Thoracic aorta (tissue), 2 donors: ENCODE data around the gene SIGLEC9. TPM values are rescaled to one million over a fixed set of nuclear protein-coding genes. Genes with fewer than 3 reads are reported as not detected.
"Not testable (repeated sequence)": the region's sequence is repeated elsewhere in the genome, so short reads cannot be mapped to it uniquely, and the experiment has no call there.

Experiments used
- ATAC-seq: fragments of 150-250 bp; one replicate; pipeline ENCODE4 v1.8.0; 2017; ENCODE audit warnings: low read depth; ENCODE audit not compliant: insufficient number of reproducible peaks, low FRiP score
- DNase-seq: peaks from one replicate; pipeline ENCODE4 v3.0.0-alpha.2; 2020; ENCODE audit warnings: low spot score
- H3K27ac ChIP-seq, 2 donors: fragments of 200-600 bp; sonication (generic); 1 replicate in 1 of 2; 2 replicates in 1 of 2; pipeline ENCODE4 v1.5.1; 2016; ENCODE audit warnings: mild to moderate bottlenecking in 2 of 2, moderate library complexity in 2 of 2
- H3K27me3 ChIP-seq: fragments of 200-600 bp; sonication (generic); replicated peaks from 2 replicates; pipeline ENCODE4 v1.6.0; 2016; ENCODE audit warnings: mild to moderate bottlenecking; ENCODE audit not compliant: insufficient read depth
- H3K36me3 ChIP-seq: fragments of 200-600 bp; sonication (generic); one replicate; pipeline ENCODE4 v1.5.1; 2016
- H3K4me1 ChIP-seq, 2 donors: fragments of 200-600 bp; sonication (generic); 1 replicate in 1 of 2; 2 replicates in 1 of 2; pipeline versions ENCODE4 v1.5.1 to v1.6.0; 2016; ENCODE audit warnings: low read depth in 2 of 2, mild to moderate bottlenecking in 1 of 2; ENCODE audit not compliant: control insufficient read depth in 1 of 2
- H3K4me3 ChIP-seq: fragments of 200-600 bp; sonication (generic); 2 replicates; pipeline ENCODE4 v1.5.1; 2016; ENCODE audit warnings: mild to moderate bottlenecking
- H3K9me3 ChIP-seq: fragments of 200-600 bp; sonication (generic); 2 replicates; pipeline ENCODE4 v1.5.1; 2016
- CTCF ChIP-seq: fragments of 200-600 bp; sonication (generic); IDR thresholded peaks from one replicate; pipeline ENCODE4 v1.5.1; 2019; ENCODE audit warnings: antibody characterized with exemption
- total RNA-seq, 2 donors: library from RNA; depleted of rRNA; stranded (reverse); fragments of >200 nt; gene quantifications; one replicate each; pipeline versions ENCODE4 v1.1.0 to v1.2.3, GENCODE V29; 2016

Gene SIGLEC9
- total RNA-seq, 2 donors from 2014 or later = 13.1 to 15.2 TPM

DNA sequence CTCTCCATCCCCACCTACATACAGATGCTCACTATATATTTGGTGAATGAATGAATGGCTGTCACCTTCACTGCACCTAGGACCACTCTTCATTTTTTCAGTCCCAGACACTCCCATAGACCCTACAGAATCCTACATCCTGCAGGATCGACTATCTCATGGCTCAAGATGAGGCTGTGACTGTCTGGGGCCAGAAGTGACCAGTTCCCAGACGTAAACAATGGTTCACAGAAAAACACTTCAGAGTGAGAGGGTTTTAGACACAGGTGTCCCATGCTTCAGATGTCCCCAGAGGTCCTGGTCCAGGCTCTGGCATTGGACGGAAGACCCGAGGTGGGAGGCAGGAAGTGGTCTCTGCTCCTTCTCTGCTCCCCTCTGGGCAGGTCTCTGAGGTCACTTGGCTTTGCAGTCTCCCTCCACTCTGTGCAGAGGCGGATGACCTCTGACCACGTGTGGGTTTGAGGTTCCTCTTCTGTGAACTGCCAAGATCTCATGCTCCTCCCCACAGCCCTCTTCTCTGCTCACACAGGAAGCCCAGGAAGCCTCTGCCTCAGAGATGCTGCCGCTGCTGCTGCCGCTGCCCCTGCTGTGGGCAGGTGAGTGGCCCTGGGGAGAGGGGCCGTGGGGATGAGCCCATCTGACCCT, 42.3 kb downstream of the SIGLEC9 start:
- Histone ChIP-seq H3K4me1 (no peaks in the 10 kb centered on the region), H3K36me3 (no peaks in the 10 kb centered on the region), H3K27me3 (no peaks in the 10 kb centered on the region), H3K9me3 (no peaks in the 10 kb centered on the region), H3K27ac (no peak overlapping the region), H3K4me3 (no peak overlapping the region)
- DNase-seq (no peak), ATAC-seq (no peak)
- TF ChIP-seq CTCF = no peak

DNA sequence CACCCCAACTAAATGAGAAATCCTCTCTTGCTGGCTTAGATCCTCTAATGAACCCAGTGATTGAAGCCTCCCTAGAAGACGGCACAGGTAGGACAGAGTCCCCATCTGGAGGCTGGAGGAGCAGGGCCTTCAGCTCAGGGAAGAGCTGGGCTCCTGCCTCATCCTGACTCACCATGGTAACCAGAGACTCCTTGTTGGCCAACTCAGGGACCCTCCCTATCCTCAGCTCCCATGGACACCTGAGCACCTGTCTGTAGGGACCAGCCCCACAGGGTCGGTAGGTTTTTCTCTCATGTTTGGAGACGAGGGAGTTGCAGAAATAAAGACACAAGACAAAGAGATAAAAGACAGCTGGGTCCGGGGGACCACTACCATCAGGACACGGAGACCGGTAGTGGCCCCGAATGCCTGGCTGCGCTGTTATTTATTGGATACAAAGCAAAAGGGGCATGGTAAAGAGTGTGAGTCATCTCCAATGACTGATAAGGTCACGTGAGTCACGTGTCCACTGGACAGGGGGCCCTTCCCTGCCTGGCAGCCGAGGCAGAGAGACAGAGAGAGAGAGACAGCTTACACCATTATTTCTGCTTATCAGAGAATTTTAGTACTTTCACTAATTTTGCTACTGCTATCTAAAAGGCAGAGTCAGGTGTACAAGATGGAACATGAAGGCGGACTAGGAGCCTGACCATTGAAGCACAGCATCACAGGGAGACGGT, 44.0 kb downstream of the SIGLEC9 start:
- no peak overlapping the region for H3K27ac ChIP-seq
- TF ChIP-seq CTCF = no peak

GRCh38 chr19:51169283-51169918, 44.7 kb downstream of the SIGLEC9 start:
- not testable (repeated sequence) for H3K4me1 ChIP-seq, H3K36me3 ChIP-seq, DNase-seq, H3K27me3 ChIP-seq, ATAC-seq, H3K4me3 ChIP-seq, H3K9me3 ChIP-seq, H3K27ac ChIP-seq
- peak; percentile 82 for TF ChIP-seq CTCF

More for the DNA sequence above, 44.0 kb downstream of the SIGLEC9 start:
- Histone ChIP-seq H3K27me3 (no peaks in the 10 kb centered on the region), H3K9me3 (no peaks in the 10 kb centered on the region), H3K4me1 (no peaks in the 10 kb centered on the region), H3K4me3 (no peak overlapping the region), H3K36me3 (no peaks in the 10 kb centered on the region)
- no peak for ATAC-seq
- DNase-seq = no peak

DNA sequence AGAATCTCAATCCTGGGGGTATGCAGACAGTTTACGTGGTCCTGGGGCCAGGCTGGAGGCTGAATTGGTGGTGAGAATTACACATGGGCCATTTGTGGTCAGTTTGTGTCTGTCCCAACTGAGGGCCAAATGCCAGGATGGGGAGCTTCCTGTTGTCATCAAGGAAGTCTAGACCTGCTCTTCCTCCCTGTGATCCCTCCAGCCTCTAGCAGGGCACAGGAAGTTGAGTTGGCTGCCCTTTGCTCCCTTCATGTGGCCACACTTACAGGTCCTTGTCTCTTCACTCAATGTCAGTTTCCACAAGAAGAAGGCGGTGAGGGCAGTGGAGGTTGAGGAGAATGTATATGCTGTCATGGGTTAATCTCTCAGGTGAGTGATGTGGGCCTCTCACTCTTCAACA, 47.5 kb downstream of the SIGLEC9 start:
- Histone ChIP-seq H3K9me3 (no peaks in the 10 kb centered on the region), H3K27ac (no peak overlapping the region), H3K27me3 (no peaks in the 10 kb centered on the region), H3K36me3 (no peaks in the 10 kb centered on the region), H3K4me1 (no peaks in the 10 kb centered on the region), H3K4me3 (no peak overlapping the region)
- TF ChIP-seq CTCF = no peak
- DNase-seq = no peak
- ATAC-seq = no peak

DNA sequence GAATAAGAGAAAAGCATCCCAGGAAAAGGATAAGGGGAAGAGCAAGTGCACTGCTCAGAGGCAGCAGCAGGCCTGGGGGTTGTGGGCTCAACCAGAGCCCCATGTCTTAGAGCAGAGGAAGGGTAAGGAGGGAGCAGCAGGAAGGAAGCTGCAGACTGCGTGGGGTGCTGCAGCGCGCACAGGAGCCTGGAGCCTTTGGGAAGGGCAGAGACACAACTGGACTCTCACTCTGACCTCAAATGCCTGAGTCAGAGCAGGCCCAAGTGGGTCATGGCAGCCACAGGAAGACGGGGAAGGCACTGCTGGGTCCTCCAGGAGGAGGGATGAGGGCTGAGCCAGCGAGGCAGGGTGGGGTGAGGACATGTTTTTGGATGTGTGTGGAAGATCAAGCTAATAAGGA, 49.0 kb downstream of the SIGLEC9 start:
- Histone ChIP-seq H3K9me3 (no peaks in the 10 kb centered on the region), H3K4me3 (no peak overlapping the region), H3K36me3 (no peaks in the 10 kb centered on the region), H3K27me3 (no peaks in the 10 kb centered on the region), H3K4me1 (no peaks in the 10 kb centered on the region), H3K27ac (no peak overlapping the region)
- no peak for TF ChIP-seq CTCF
- DNase-seq (no peak), ATAC-seq (no peak)
